MCF 10A (cell line): ENCODE results near the gene ZNF610. TPM values are rescaled to one million over a fixed set of nuclear protein-coding genes. Genes with fewer than 3 reads are reported as not detected.
A peak's percentile ranks its signal among the peaks of the same experiment; 100 is the strongest.

Experiments
- BruUV-seq: library from RNA; stranded (reverse); fragments of 400-500 nt; replicated peaks from 2 replicates; lab custom pipeline; 2021; lab: Mats Ljungman, UMichigan
- CTCF ChIA-PET: fragments of 300-600 bp; sonication (Branson Sonifier 250); formaldehyde crosslinking; extraction: SDS; loops from one replicate; lab custom pipeline; 2021; ENCODE audit warnings: antibody characterized with exemption, inconsistent platforms; lab: Yijun Ruan, JAX
- POLR2A ChIA-PET: fragments of 300-600, 350-650 bp; sonication (Branson Sonifier 250); formaldehyde crosslinking; extraction: SDS; loops from one replicate; lab custom pipeline; 2020; ENCODE audit warnings: antibody characterized with exemption, inconsistent platforms; lab: Yijun Ruan, JAX
- DNase-seq: peaks from one replicate; pipeline ENCODE4 v3.0.0-alpha.2; 2018; ENCODE audit not compliant: unreplicated experiment
- H3K27ac Mint-ChIP-seq: one replicate; pipeline ENCODE4 v1.8.0; 2022; ENCODE audit warnings: mild to moderate bottlenecking, low read depth, mixed read lengths; ENCODE audit not compliant: unreplicated experiment
- H3K27me3 Mint-ChIP-seq: one replicate; pipeline ENCODE4 v1.8.0; 2022; ENCODE audit warnings: mixed read lengths; ENCODE audit not compliant: insufficient read depth, unreplicated experiment
- H3K36me3 Mint-ChIP-seq: one replicate; pipeline ENCODE4 v1.8.0; 2022; ENCODE audit warnings: mild to moderate bottlenecking, moderate library complexity, mixed read lengths; ENCODE audit not compliant: insufficient read depth, unreplicated experiment
- H3K4me1 Mint-ChIP-seq: one replicate; pipeline ENCODE4 v1.8.0; 2022; ENCODE audit warnings: mixed read lengths; ENCODE audit not compliant: insufficient read depth, unreplicated experiment
- H3K4me3 Mint-ChIP-seq: one replicate; pipeline ENCODE4 v1.8.0; 2022; ENCODE audit warnings: mild to moderate bottlenecking, moderate library complexity, mixed read lengths; ENCODE audit not compliant: unreplicated experiment
- H3K9me3 Mint-ChIP-seq: one replicate; pipeline ENCODE4 v1.8.0; 2022; ENCODE audit warnings: mixed read lengths; ENCODE audit not compliant: unreplicated experiment
- intact Hi-C: fragments of 100-400 bp; cut with micrococcal nuclease; formaldehyde crosslinking; loops from 2 replicates; pipeline ENCODE4 v1.14.1; 2022
- total RNA-seq: library from RNA; stranded (reverse); gene quantifications from 2 replicates; pipeline ENCODE4 v1.2.3, GENCODE V29; 2022
- TF ChIP-seq, protein P1 (sequence below): fragments of 200-600 bp; IDR thresholded peaks from one replicate; pipeline ENCODE4 v1.8.0; 2022; ENCODE audit warnings: antibody characterized with exemption, mild to moderate bottlenecking; ENCODE audit not compliant: unreplicated experiment

The ZNF610 gene
- total RNA-seq, 1 experiment from 2014 or later, result not detected

DNA sequence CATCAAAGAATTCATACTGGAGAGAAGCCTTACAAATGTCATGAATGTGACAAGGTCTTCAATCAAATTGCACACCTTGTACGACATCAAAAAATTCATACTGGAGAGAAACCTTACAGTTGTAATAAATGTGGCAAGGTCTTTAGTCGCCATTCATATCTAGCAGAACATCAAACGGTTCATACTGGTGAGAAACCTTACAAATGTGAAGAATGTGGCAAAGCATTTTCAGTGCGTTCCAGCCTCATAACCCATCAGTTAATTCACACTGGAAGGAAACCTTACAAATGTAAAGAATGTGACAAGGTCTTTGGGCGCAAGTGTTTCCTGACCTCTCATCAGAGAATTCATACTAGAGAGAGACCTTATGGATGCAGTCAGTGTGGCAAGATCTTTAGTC lies 79.7 kb downstream of the ZNF610 start:
- Mint-ChIP-seq H3K36me3 (peaks cover 5% of the 10 kb centered on the region), H3K9me3 (peaks cover 10% of the 10 kb centered on the region), H3K4me3 (no peak overlapping the region), H3K4me1 (no peaks in the 10 kb centered on the region), H3K27ac (no peak overlapping the region), H3K27me3 (no peaks in the 10 kb centered on the region)
- TF ChIP-seq, protein P1, sequence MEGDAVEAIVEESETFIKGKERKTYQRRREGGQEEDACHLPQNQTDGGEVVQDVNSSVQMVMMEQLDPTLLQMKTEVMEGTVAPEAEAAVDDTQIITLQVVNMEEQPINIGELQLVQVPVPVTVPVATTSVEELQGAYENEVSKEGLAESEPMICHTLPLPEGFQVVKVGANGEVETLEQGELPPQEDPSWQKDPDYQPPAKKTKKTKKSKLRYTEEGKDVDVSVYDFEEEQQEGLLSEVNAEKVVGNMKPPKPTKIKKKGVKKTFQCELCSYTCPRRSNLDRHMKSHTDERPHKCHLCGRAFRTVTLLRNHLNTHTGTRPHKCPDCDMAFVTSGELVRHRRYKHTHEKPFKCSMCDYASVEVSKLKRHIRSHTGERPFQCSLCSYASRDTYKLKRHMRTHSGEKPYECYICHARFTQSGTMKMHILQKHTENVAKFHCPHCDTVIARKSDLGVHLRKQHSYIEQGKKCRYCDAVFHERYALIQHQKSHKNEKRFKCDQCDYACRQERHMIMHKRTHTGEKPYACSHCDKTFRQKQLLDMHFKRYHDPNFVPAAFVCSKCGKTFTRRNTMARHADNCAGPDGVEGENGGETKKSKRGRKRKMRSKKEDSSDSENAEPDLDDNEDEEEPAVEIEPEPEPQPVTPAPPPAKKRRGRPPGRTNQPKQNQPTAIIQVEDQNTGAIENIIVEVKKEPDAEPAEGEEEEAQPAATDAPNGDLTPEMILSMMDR, result no peak
- TSS peak; percentile 10 for BruUV-seq
- ChIA-PET POLR2A (no interaction called here), CTCF (no interaction called here)
- DNase-seq, result no peak
- intact Hi-C loops, result no loop called here

Other genes starting within 250 kb of the ZNF610 start
- 40.9 and 49.8 TPM in 2 replicates for gene ZNF841, start 240.5 kb upstream of the ZNF610 start, total RNA-seq
- gene ZNF616, start 196.3 kb upstream of the ZNF610 start, total RNA-seq, result 9.5 and 13.5 TPM in 2 replicates
- gene ZNF836, start 164.6 kb upstream of the ZNF610 start, total RNA-seq, result 4.3 and 7.7 TPM in 2 replicates
- 194 and 211 TPM in 2 replicates for gene PPP2R1A, start 146.2 kb upstream of the ZNF610 start, total RNA-seq
- gene ZNF766, start 66.7 kb upstream of the ZNF610 start, total RNA-seq, result 11.5 and 16.0 TPM in 2 replicates
- 13.1 and 15.8 TPM in 2 replicates for gene ZNF480, start 39.1 kb upstream of the ZNF610 start, total RNA-seq
- 6.7 and 6.9 TPM in 2 replicates for gene ZNF880, start 33.7 kb downstream of the ZNF610 start, total RNA-seq
- 16.0 and 21.6 TPM in 2 replicates for gene ZNF528, start 61.6 kb downstream of the ZNF610 start, total RNA-seq
- gene ZNF534, start 92.9 kb downstream of the ZNF610 start, total RNA-seq, result not detected in 2 replicates
- not detected in 2 replicates for gene ZNF578, start 117.3 kb downstream of the ZNF610 start, total RNA-seq
- 14.8 and 18.2 TPM in 2 replicates for gene ZNF808, start 191.4 kb downstream of the ZNF610 start, total RNA-seq
- gene ZNF701, start 234.0 kb downstream of the ZNF610 start, total RNA-seq, result 8.3 and 13.0 TPM in 2 replicates